ENCODE measurements around the gene CTR9. TPM values are rescaled to one million over a fixed set of nuclear protein-coding genes. Genes with fewer than 3 reads are reported as not detected.

CTR9 gene
- total and polyA plus RNA-seq, 2 of the 8 experiments (the other 6 are each of a cell fraction or from before 2014, with no cell fraction given): 6.1 to 37.7 TPM

DNA sequence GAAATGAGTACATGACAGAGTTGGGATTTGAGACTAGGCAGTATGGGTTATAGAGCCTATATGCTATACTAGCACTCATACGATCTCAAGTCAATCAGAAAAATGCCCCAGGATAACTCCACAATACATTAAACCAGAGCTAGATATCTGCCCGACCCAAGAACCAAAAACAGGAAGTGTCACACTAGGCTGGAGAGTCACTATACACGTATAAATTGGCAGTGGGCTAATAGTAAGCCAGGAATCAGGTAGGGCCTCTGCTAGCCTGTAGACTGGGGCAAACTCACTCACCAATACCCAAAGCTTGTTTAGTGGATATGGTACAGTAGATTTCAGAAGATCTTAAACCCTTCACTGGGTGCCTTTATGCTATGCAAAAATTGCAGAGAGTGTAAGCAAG is 73.8 kb downstream of the CTR9 start:
- Histone ChIP-seq H2BK120ac (replicated peaks; ENCODE audit: low read depth, low read length) (no peak overlapping the region), H4K5ac (ENCODE audit: insufficient read length, low read depth, low read length) (no peak overlapping the region), H4K8ac (ENCODE audit: extremely low read depth, insufficient read depth, low read length) (no peak overlapping the region), H2BK5ac (ENCODE audit: low read depth, low read length) (no peak overlapping the region), H3K27ac (ENCODE audit: low read depth, low read length) (no peak overlapping the region), H2AK5ac (ENCODE audit: low read depth, low read length) (no peak overlapping the region), H4K91ac (replicated peaks; ENCODE audit: insufficient read length, low read length) (no peak overlapping the region), H3K23ac (ENCODE audit: insufficient read length) (no peak overlapping the region), H2BK15ac (ENCODE audit: low read length) (no peak overlapping the region), H2AFZ (ENCODE audit: low read length) (no peak overlapping the region), H3K79me2 (ENCODE audit: control insufficient read depth in 1 of 2, insufficient read depth in 2 of 2, low read length in 2 of 2) (no peaks in the 10 kb centered on the region), H3K4ac (replicated peaks; ENCODE audit: insufficient read length, low read depth, low read length) (no peak overlapping the region), H2BK20ac (ENCODE audit: low read length) (no peak overlapping the region), H2BK12ac (ENCODE audit: low read depth, low read length) (no peak overlapping the region), H3K4me3 (ENCODE audit: extremely low read depth in 1 of 4, insufficient read depth in 2 of 4, low read depth in 3 of 4, low read length in 4 of 4) (no peak overlapping the region), H3K56ac (replicated peaks; ENCODE audit: insufficient read length, low read depth, low read length) (no peak overlapping the region), H3K79me1 (ENCODE audit: low read depth, low read length) (no peaks in the 10 kb centered on the region), H3K23me2 (ENCODE audit: low read depth, low read length) (peaks cover 1% of the 10 kb centered on the region; the same call in 1 of the 2 replicates), H4K20me1 (replicated peaks in 1 of 2; ENCODE audit: control insufficient read depth in 1 of 2, insufficient read depth in 2 of 2, low read length in 2 of 2) (no peaks in the 10 kb centered on the region), H3K9me3 (ENCODE audit: insufficient read depth in 2 of 2, low read depth in 1 of 2, low read length in 1 of 2) (0 out of 4 replicates have a peak, but pooled peaks cover 0 to 4% of the 10 kb centered on the region in 2 experiments), H3K18ac (ENCODE audit: extremely low read depth, low read length) (no peak overlapping the region), H3K14ac (ENCODE audit: insufficient read length) (no peak overlapping the region), H3K4me2 (ENCODE audit: insufficient read depth in 1 of 2, low read depth in 2 of 2, low read length in 2 of 2) (no peak overlapping the region), H3K4me1 (replicated peaks in 1 of 4; ENCODE audit: control insufficient read depth in 3 of 4, insufficient read depth in 4 of 4, low read length in 3 of 4) (no peaks in the 10 kb centered on the region), H3K36me3 (ENCODE audit: control insufficient read depth in 2 of 4, insufficient read depth in 4 of 4, low read length in 3 of 4) (no peaks in the 10 kb centered on the region), H3K9ac (replicated peaks in 1 of 4; ENCODE audit: extremely low read depth in 1 of 4, low read depth in 3 of 4, low read length in 3 of 4) (no peak overlapping the region), H3K27me3 (replicated peaks in 1 of 4; ENCODE audit: control insufficient read depth in 3 of 4, extremely low read depth in 1 of 4, insufficient read depth in 3 of 4, low read length in 3 of 4) (no peaks in the 10 kb centered on the region)
- 91% methylated on average over 3 of the region's 3 CpGs; no CpG with 5 or more reads in 1 of the 2 experiments for WGBS, 2 experiments (ENCODE audit: extremely low coverage in 1 of 2, insufficient coverage in 1 of 2, insufficient read length in 1 of 2, insufficient replicate concordance in 2 of 2, low coverage in 1 of 2, low lambda C conversion rate in 2 of 2, missing lambda C conversion rate in 1 of 2)
- ChIA-PET POLR2A (ENCODE audit: partially characterized antibody) (interaction anchor here (0.7 to 2.4 kb wide), 3 partner anchors 13 to 20 kb away, joined by 3 to 15 read pairs (median 3); partner anchors contain the start of gene EIF4G2), CTCF (ENCODE audit: partially characterized antibody) (no interaction called here)
- no peak for FAIRE-seq
- DNase-seq (ENCODE audit: low read depth in 1 of 2, low spot score in 2 of 2): no peak
- no peak for TF ChIP-seq PHF8 (conservative IDR thresholded peaks at IDR 0.05; ENCODE audit: low read depth, low read length)
- no peak for TF ChIP-seq USF2 (IDR thresholded peaks at IDR 0.05; ENCODE audit: low read length)
- no peak for TF ChIP-seq CBX5 (IDR thresholded peaks at IDR 0.05; ENCODE audit: low read depth, low read length)
- TF ChIP-seq ASH2L (IDR thresholded peaks at IDR 0.05; ENCODE audit: low read length): no peak
- TF ChIP-seq YY1 (IDR thresholded peaks at IDR 0.05; ENCODE audit: low read depth, low read length): no peak
- TF ChIP-seq TCF12 (IDR thresholded peaks at IDR 0.05; ENCODE audit: low read depth, low read length): no peak
- TF ChIP-seq SUZ12 (IDR thresholded peaks at IDR 0.05; ENCODE audit: low read length): no peak

Measured in H1 (cell line).